GM18870 (cell line): ENCODE measurements around the gene DNAH7.

Experiments used
- ATAC-seq: cut with Tn5 transposase; IDR thresholded peaks from one replicate; pipeline ENCODE4 v1.9.1; 2021; ENCODE audit warnings: moderate library complexity; ENCODE audit not compliant: unreplicated experiment

DNAH7 gene

DNA sequence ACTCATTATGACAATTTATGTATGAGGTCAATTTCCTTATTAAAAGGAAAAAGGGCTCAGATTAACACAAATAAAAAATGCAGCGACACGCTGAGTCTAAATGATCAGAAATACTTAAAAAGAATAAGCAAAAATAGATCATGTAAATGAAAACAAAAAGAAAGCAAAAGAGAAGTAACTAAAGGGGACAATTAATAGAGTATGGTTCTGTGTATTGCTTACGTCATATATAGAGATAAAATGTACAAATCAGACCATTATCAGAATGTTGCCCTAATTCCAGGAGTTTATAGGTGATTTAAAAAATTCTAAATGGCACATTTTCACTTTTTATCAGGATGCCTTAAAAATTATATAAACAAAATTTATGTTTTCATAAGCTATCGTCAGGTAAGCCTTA lies 189.5 kb downstream of the DNAH7 start:
- no peak for ATAC-seq

DNA sequence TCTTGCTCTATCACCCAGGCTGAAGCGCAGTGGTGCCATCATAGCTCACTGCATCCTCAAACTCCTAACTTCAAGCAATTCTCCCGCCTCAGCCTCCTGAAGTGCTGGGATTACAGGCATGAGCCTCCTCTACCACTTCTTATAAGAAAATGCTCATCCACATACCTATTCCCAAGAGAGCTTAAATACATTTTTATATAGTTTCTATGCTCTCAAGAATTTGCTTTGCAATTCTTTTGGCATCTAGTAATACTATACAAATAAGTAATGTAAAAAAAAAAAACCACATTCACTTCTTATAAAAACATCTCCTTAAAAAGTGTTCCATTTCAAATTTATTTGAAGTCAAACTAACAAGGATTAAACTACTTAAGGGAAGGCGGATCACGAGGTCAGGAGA lies 197.3 kb downstream of the DNAH7 start:
- no peak for ATAC-seq

DNA sequence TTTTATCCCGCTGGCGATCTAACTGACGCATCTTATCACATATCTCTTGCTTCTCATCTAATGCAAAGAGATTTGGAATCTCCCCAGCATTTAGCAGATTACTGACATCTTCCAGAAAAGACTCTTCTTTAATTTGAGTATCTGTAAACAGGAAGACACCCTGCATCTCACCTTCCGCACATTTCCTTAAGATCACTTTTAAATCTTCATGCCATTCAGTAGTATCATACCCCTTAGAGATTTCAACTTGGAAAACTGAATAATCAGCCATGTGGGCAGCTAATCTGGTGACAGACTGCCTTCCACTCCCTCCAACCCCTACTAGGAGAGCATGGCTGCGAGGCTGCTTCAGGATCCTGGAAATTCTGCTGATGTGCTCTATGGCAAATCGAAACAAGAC lies 204.3 kb downstream of the DNAH7 start:
- no peak for ATAC-seq

DNA sequence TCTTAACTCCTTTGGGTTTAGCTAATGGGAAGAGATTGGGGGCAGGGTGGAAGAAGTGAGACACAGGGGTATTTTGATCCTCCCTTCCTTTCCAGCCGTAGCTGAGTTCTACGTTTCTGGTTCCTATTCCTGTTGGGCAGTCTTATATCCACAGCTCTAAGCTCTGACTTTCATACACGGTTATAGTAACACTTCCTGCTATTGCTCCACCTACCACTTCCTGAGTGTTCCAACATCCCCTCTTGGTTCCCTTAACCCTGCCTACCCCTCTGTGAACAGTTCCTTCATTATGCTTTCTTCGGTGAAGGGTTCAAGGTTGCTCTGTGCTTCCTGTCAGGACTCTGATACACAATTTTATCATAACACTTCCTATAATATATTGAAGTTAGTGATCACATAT lies 205.1 kb downstream of the DNAH7 start:
- ATAC-seq = no peak

DNA sequence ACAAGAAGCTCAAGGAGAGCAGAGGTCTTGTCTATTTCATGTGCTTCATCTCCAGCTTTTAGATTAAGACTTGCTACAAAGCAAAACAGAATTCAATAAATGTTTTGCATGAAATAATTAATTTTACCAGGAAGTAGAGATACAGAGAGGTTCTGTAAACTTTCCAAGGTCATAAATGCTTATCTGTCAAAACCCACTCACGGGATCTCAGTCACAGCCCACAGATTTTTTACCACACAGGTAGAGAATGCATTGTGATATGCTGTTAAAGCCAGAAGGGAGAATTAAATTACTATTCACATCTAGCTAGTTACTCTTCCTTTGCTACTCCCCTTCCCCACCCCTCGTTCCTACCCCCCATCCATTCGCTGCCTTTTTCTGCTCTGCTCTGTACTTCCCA lies 205.5 kb downstream of the DNAH7 start:
- ATAC-seq = no peak

DNA sequence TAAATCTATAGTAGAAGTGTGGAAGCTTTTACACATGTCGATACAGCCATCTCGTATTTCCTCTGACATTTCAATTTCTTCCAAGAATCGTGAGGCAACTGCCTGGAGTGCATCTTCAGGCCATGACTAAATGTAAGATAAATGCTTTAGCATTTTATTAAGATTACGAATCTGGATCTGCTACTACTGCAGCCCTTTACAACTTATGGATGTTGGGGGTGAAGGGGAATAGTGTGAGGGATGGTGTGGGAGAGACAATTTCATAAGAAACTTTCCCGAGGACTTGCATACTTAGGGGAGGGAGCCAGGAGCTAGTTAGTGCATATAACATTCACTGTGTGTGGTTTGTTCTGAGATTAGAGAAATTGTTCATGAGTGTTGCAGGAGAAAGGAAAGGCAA lies 206.8 kb downstream of the DNAH7 start:
- ATAC-seq = no peak

DNA sequence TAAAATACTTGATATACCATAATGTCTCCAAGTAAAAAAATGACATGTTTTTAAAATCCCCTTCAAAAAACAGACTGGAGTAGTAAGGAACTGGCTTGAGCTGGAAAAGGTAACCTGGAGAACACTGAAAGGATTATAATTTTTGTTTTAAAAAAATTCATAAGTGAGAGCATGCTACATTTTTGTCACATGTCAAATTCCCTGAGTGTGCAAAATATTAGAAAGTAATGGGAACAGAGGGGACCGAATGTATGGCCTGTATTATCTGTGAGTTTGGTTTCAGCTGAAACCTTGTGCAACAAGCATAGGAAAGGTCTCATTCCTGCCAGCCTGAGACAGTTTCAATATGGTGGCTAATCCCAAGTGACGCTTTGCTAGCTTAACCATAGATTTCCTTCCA lies 209.1 kb downstream of the DNAH7 start:
- ATAC-seq = no peak

DNA sequence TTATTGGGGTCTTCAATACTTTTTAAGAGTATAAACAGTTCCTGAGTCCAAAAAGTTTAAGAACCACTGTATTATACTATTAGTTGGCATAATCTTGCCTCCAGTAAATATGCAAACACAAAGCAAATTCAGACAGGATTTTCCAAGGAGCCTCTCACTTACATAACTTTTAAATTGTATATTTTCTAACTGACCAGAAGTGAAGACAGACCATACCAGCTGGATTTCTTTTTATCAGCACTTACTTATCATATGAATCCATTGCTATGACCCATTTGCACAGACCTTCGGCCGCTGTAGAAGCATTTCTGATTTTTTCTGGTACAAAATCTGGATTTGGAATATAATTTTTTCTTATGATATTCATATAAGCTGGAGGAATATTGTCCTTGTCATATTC lies 211.5 kb downstream of the DNAH7 start:
- no peak for ATAC-seq

DNA sequence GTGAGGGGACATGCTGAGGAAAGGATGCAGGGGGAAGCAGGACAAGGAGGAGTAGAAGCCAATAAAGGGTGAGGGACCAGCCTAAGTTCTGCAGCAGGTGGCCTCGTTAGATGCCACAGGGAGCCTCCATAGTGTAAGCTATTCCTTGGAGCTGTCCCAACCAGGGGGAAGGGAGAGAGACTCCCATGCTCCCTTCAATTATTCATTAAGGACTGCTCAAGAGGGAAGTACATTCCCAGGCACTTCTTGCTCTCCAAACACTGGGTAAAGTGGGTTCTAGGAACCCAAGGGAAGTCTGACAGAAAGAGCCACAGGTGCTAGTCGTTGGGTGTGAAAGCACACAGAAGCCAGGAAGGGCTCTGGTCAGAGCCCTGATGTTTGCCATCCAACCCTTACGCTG lies 217.9 kb downstream of the DNAH7 start:
- no peak for ATAC-seq

DNA sequence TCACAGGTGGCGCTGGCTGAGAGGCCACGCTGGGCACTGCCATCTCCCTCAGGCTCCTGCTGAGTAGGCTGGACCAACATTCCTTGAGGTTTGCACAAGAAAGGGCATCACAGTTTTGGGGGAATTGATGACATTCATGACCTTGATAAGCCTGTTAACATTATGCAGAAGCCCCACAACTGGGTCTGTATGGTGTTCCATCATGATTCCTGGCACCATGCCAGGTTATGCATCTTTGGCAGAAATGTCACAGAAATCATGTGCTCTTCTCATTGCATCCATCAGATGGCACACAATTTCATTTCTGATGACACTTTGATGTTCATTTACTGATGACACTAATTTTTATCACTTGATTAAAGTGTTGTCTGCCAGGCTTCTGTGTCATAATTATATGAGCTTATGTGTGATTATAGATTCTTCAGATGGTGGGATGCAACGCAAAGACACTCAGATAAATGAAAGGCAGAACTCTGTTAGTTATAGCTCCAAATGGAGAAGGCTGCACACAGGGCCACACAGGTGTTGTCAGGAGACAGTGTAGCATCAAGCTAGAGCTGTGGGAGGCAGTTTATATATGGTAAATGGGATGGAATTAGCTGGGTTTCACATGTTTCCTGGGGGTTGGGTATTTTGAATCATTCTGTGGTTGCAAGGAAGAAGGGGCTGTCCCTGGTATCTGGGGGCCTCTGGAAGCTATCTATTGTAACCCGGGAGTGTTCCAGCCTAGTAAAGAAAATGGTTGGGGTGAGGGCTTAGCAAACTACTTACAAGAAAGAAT lies 220.3 kb downstream of the DNAH7 start:
- no peak for ATAC-seq

DNA sequence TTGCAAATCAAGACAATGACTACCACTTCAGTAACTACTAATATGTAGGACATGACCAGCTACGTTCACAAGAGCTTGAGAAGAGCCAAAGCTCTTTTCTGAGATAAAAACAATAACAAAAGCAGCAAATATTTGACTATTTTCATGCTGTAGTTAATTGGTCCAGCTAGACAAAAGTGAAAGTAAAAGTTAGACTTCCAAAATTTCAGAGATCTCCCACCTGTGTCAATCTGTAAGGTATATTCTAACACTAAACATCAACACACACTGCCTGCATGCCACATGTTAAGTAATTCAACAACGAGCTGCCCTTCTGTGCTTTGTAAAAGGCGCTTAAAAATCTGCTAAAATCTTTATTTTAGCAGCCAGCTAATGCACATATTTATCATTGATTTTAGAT lies 225.7 kb downstream of the DNAH7 start:
- ATAC-seq = peak; percentile 36

DNA sequence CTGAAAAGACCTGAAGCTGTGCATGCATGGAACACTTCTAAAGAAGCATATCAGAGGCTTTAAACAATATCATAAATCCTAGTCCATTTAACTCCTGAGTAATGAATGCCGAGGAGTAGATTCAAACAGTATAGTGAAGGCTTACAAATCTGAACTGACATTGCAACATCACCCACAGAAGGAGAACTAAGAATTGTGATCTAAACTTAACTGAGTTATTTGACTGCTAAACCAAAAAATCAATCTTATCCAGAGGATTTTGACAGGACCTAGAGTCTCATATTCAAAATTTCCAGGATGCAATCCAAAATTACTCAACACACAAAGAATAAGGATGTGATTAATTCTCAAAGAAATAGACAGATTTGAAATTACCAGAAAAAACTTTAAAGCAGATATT lies 230.6 kb downstream of the DNAH7 start:
- no peak for ATAC-seq

DNA sequence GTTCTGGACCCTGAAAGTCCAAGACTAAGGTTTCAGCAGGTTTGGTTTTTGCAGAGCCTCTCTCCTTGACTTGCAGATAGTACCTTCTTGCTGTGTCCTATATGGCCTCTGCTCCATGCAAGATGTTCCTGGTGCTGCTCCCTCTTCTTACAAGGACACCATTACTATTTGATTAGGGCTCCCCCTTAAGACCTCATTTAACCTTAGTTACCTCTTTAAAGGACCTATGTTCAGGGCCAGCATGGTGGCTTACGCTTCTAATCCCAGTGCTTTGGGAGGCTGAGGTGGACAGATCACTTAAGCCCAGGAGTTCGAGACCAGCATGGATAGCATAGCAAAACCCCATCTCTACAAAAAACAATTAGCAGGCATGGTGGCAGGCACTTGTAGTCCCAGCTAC lies 232.6 kb downstream of the DNAH7 start:
- ATAC-seq = no peak

DNA sequence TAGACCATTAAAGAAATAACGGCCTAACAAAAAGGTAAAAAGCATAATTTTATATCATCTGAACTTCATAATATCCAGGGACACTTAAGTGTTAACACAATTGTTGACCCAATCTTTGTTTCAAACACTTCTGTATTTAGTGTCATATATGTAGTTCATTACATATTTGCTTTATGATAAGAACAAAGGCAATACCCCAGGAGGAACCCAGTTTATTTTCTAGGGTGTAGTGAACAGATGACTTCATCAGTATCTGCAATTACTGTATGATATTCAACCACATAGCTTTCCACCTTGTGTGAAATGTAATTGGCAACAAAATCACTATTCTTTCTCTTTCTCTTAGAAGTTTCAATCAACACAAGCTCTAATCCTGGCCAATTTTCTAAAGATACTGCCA lies 233.8 kb downstream of the DNAH7 start:
- ATAC-seq = no peak

DNA sequence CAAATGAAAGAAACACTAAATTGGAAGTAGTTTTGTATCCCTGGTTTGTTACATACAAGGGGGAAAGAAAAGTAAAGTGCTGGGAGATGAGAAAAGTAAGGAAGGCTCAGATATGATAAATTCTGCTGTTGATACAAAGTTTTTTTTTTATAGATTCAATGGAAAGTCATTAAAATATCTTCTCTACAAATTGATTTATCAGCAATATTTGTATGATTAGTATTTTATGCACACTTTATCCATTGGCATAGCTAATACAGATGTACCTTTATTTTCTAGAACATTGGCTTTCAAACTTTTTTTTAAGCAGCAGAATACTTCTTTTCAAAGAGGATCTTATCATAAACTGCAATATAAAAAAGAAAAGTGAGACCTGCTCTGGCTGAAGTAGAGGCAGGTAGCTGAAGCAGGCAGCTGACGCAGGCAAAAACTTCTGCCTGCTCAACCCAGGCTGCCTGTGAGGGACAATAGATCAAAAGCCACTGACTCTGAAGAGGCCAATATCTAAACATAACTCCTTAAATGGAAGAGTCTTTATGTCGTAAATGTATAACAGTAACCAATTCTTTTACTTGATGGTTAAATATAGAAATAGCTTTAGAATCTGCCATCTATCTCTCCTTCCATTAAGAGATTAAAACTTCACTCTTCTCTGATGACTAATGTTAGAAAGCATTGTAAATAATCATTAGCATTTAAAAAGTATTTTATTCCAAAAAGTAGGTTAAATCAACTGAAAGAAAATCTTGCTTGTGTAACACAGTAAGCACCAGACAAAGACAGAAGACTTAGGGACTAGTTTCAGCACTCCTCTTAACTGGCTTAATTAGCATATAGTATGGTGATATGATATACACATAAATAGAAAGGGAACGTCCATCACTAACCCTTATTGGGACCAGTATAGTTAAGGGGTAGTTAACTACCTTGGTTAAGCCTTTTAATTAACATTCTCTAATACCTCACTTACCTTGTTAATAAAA lies 237.4 kb downstream of the DNAH7 start:
- no peak for ATAC-seq

DNA sequence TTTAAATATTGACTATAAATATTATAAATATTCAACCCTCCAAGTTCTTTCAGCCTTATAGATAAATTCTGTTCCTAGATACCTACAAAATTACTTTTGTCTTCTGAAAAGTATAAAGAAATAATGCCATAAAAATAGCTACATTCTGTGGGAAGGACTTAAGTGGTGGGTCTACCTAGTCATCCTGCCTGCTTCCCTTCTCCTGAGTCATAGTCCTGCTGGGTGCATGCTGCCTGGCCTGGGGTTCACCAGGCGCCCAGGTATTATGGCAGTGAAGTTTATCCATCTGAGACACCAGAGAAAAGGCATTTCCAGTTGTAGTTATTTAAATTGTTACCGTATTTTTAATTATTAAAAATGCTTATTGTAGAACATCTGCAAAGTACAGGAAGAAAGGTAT lies 244.2 kb downstream of the DNAH7 start:
- ATAC-seq = no peak

DNA sequence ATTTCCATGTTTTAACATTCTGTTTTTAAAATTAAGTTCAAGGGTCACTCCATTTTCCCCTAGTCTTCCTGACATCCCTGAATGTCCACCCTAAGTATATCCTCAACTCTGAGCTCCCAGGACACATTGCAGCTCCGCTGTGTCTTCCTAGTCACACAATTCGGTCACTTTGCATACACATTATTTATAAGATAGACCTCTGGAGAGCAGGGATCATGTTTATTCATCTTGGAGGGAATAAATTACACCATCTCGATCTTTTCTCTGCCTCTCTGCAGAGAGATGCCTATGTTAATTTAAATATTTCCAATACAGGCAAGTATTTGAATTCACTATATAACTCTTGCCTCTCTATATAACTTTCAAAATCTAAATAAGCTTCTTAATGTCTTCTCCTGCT lies 245.4 kb downstream of the DNAH7 start:
- ATAC-seq = no peak

DNA sequence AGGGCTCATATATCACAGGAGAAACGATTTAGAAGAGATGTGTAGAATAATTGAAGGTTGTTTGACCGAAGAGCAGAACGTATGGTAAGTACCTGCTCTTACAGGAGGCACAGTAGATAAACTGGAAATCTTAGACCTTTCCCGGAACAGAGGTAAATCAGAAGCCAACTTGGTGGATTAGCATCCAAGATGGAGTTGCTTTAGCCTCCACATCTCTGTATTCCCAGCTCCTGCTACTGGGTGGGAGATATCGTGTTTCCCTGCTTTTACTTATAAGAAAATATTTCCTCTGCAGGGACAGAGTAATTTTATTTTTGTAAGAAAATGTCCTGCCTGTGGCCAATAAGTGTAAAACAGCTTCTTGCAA lies 247.1 kb downstream of the DNAH7 start:
- ATAC-seq = no peak

DNA sequence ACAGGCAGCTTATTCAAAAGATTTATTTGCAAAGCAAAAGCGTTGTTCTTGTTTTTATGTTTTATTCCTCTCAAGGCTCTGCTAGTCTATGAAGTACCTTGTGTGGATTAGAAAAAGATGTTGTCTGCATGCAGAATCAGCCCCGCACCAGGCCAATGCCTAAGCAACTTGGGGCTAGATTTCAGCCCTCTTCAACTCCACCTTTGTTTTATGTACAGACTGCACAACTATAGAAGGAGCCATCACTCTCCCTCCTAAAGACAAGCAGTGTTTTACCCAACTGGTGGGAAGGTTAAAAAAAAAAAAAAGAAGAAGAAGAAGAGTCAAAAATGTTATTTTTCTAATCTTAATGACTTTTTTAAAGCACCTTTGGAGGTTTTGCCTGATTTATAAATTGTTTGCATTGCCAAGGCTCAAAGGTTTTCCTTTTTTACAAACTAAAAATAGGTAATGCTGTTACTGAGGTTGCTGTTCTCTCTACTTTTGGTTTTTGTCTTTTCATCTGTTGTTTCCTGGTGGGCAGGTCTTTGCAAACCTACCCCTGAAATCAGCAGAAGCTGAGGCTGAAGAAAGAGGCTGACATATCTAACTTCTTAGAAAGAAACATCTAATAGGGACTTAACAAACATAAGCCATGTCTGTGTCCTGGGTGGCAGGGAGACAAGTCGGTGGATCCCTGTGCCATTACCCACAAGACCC lies 247.6 kb downstream of the DNAH7 start:
- no peak for ATAC-seq

DNA sequence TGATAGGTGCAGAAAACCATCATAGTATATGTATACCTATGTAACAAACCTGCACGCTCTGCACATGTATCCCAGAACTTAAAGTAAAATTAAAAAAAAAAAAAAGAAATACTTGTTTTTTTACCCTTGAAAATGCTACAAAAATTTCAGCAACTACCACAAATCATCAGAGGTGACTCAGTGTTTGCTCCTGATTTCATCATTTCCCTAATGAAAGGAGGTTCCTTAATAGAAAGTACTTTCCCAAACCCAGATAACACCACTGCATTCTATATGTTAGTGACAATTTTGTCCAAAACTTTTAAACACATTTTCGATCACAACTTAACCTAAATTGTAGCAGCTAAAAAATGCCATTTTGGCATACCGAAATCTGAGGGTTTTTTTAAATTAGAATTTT lies 248.3 kb downstream of the DNAH7 start:
- ATAC-seq = no peak

DNA sequence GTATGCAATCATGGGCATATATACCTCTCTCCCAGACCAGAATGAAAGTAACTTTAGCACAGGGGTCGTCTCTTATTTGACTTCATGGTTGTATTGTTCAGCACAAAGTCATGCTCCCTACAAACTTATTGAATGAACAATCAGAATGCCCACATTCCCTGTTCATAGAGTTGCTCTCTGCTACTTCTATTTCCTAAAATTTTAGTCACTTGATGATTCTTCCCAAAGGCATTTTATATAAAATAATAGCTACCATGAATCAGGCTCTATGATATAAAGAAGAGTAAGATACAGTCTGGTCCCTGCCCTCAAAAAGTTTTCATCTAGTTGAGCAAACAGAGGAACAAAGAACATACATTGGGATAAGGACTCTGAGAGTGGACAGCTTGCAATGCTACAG lies 249.4 kb downstream of the DNAH7 start:
- no peak for ATAC-seq

DNA sequence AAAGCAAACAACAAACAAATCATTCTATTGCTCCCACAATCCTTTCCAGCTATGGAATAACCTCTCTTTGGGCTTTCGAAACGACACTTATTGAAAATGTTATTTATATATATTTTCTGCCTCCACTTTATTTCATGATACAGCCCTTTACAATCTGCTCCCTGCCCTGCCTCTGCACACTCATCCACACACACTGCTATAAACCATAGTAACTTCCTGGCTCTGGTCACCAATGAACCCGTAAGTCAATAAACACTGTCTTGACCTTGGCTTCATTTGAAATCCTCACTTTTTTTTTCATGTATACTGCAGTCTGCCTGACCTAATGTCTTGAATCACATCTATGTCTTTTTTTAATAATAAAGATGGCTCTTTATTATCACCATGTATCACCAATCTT lies 250.1 kb downstream of the DNAH7 start:
- ATAC-seq = no peak
